ENCODE data around the gene ATP8A2.

- TF ChIP-seq CTCF (conservative IDR thresholded peaks at IDR 0.05) (no peak), EZH2 (IDR thresholded peaks at IDR 0.05; ENCODE audit: low read depth) (no peak)
Measured at GRCh38 chr13:25478186-25478585, 106.4 kb downstream of the ATP8A2 start.
